Measurements from ENCODE around the gene CHST8. TPM values are rescaled to one million over a fixed set of nuclear protein-coding genes. Genes with fewer than 3 reads are reported as not detected.
A peak's percentile ranks its signal among the peaks of the same experiment; 100 is the strongest.

Gene CHST8
- total RNA-seq, 5 donors from 2014 or later (not counting 1 experiment from before 2014, with no cell fraction given) = not detected

DNA sequence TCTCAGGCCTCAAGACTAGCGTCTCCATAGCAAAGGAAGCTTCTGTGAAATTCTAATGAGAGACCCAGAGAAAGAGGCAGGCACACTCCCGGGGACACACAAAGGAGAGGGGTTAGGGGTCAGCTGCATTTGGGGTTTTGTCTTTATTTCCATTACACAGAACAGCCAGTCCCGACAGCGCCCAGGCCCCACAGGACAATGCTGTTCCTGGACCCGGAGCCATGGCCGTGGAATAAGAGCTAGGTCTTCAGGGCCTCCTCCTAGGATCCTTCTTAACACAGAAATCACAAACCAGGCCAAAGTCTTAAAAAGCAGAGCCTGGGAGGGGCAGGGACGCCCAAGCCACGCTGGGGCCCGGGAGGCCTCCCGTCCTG, 197.7 kb downstream of the CHST8 start:
- H3K4me3 ChIP-seq (ENCODE audit: control insufficient read depth in 1 of 2, extremely low read depth in 1 of 2, low read length in 1 of 2) = peak overlapping the region; percentile 47 to 79
- WGBS (ENCODE audit: insufficient coverage) = 35% methylated on average over 8 of the region's 10 CpGs

DNA sequence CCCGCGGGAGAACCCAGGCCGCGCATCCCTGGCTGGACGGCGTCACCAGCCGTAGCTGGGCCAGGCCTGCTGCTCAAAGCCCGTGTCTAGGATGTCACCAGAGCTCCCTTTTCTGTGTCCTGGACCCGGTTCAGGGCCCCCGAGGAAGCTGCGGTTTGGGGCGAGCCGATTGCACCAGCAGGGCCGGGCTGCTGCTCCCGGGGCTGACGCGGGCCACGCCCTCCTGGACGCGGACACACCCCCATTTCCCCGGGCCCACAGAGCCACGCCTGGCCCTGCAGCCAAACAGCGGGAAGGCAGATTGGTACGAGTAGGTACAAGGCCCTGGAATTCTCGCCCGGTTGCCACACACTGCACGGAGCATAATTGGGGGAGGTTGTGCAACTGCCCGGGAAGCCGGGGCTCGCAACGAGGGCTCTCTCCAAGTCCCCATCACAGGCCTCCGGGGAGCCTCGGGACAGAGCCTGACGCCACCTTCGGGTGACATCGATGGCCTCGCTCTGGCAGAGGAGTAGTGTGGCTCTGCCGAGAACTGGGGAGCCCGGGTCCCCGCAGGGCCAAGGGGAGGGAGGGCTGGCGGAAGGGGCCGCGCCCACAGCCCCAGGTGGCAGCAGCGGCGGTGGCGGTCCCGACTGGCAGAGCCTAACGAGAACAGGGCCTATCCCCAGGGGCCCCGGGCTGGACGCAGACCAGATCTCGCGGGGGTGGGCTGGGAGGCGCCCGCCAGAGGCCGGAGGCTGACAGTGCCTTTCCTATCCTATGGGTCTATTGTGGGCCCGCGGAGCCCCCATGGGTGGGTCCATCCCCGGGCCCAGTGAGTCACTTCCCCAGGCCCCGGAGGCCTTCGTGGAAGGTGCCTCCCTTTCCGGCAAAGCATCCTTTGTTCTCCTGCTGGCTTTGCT, 198.4 kb downstream of the CHST8 start:
- H3K9me3 Mint-ChIP-seq = no peaks in the 10 kb centered on the region
- CTCF ChIA-PET = interaction anchor here in 1 of 2 donors (1.0 kb wide), 1 partner anchor 25 kb away, joined by 3 read pairs; no protein-coding TSS in a partner anchor
- Histone ChIP-seq H3K36me3 (ENCODE audit: control insufficient read depth in 2 of 2, extremely low read depth in 1 of 2, insufficient read depth in 1 of 2, low read length in 1 of 2) (no peaks in the 10 kb centered on the region), H3K9me3 (no peaks in the 10 kb centered on the region), H3K27me3 (replicated peaks in 1 of 2; ENCODE audit: control insufficient read depth in 2 of 2, extremely low read depth in 1 of 2, insufficient read depth in 2 of 2, low read length in 1 of 2) (peaks cover 0 to 33% of the 10 kb centered on the region in 2 experiments), H3K4me3 (ENCODE audit: control insufficient read depth in 1 of 2, extremely low read depth in 1 of 2, low read length in 1 of 2) (peak overlapping the region; percentile 47 to 79), H3K27ac (ENCODE audit: low read length) (peak overlapping the region; percentile 28), H3K4me1 (ENCODE audit: control insufficient read depth in 1 of 2, extremely low read depth in 1 of 2, insufficient read depth in 2 of 2, low read length in 2 of 2) (peaks cover 0 to 22% of the 10 kb centered on the region in 2 experiments)
- H3K4me1 Mint-ChIP-seq = peaks cover 6 to 41% (median 11%) of the 10 kb centered on the region in 3 donors
- ATAC-seq (replicated peaks in 1 of 4) (peak; percentile 74 to 83 (median 80)), DNase-seq (peak in 34 of 35 experiments; percentile 12 to 66 (median 33))
- WGBS (ENCODE audit: insufficient coverage) = 4% methylated on average over 60 of the region's 61 CpGs
- H3K27ac Mint-ChIP-seq = peak overlapping the region; percentile 61 to 82
- no peaks in the 10 kb centered on the region for H3K36me3 Mint-ChIP-seq
- H3K27me3 Mint-ChIP-seq = peaks cover 3 to 4% of the 10 kb centered on the region in 2 donors
- POLR2A ChIA-PET = no interaction called here
- H3K4me3 Mint-ChIP-seq = peak overlapping the region; percentile 65 to 81 (median 78)

More for the DNA sequence above, 197.7 kb downstream of the CHST8 start:
- Histone ChIP-seq H3K4me1 (ENCODE audit: control insufficient read depth in 1 of 2, extremely low read depth in 1 of 2, insufficient read depth in 2 of 2, low read length in 2 of 2) (peaks cover 0 to 22% of the 10 kb centered on the region in 2 experiments), H3K27me3 (replicated peaks in 1 of 2; ENCODE audit: control insufficient read depth in 2 of 2, extremely low read depth in 1 of 2, insufficient read depth in 2 of 2, low read length in 1 of 2) (peaks cover 0 to 33% of the 10 kb centered on the region in 2 experiments), H3K36me3 (ENCODE audit: control insufficient read depth in 2 of 2, extremely low read depth in 1 of 2, insufficient read depth in 1 of 2, low read length in 1 of 2) (no peaks in the 10 kb centered on the region), H3K27ac (ENCODE audit: low read length) (peak overlapping the region; percentile 28), H3K9me3 (no peaks in the 10 kb centered on the region)
- CTCF ChIA-PET = interaction anchor here in 1 of 2 donors (1.0 kb wide), 1 partner anchor 25 kb away, joined by 3 read pairs; no protein-coding TSS in a partner anchor
- H3K4me1 Mint-ChIP-seq = peaks cover 6 to 41% (median 11%) of the 10 kb centered on the region in 3 donors
- H3K4me3 Mint-ChIP-seq = peak overlapping the region; percentile 62 to 78 (median 66)
- DNase-seq (no peak), ATAC-seq (replicated peaks in 1 of 4) (no peak)
- POLR2A ChIA-PET = no interaction called here
- peaks cover 3 to 4% of the 10 kb centered on the region in 2 donors for H3K27me3 Mint-ChIP-seq
- no peaks in the 10 kb centered on the region for H3K36me3 Mint-ChIP-seq
- H3K9me3 Mint-ChIP-seq = no peaks in the 10 kb centered on the region
- peak overlapping the region in 1 of 2 donors; percentile 74 for H3K27ac Mint-ChIP-seq

DNA sequence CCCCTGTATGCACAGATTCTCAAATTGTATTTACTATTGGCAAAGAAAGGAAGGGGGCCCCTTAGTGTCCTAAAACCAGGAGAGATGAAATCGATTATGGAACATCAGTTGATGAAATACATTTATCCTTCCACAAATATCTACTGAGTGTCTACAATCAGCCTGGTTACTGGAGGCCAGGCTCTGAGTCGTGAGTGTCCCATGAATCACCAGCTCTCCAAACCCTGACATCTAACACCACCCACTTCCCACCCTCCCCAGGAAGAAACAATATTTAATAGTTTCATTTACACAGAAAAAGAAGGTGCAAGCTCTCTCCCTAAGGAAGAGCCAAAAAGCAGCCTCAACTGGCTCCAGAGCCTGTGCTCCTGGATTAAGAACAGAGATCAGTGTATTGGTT, 200.1 kb downstream of the CHST8 start:
- Histone ChIP-seq H3K27ac (ENCODE audit: low read length) (no peak overlapping the region), H3K9me3 (no peaks in the 10 kb centered on the region), H3K4me1 (ENCODE audit: control insufficient read depth in 1 of 2, extremely low read depth in 1 of 2, insufficient read depth in 2 of 2, low read length in 2 of 2) (peaks cover 0 to 22% of the 10 kb centered on the region in 2 experiments), H3K27me3 (replicated peaks in 1 of 2; ENCODE audit: control insufficient read depth in 2 of 2, extremely low read depth in 1 of 2, insufficient read depth in 2 of 2, low read length in 1 of 2) (peaks cover 0 to 32% of the 10 kb centered on the region in 2 experiments), H3K4me3 (ENCODE audit: control insufficient read depth in 1 of 2, extremely low read depth in 1 of 2, low read length in 1 of 2) (no peak overlapping the region), H3K36me3 (ENCODE audit: control insufficient read depth in 2 of 2, extremely low read depth in 1 of 2, insufficient read depth in 1 of 2, low read length in 1 of 2) (no peaks in the 10 kb centered on the region)
- Mint-ChIP-seq H3K36me3 (no peaks in the 10 kb centered on the region), H3K4me3 (peak overlapping the region in 1 of 3 donors; percentile 78), H3K27ac (peak overlapping the region in 1 of 2 donors; percentile 63), H3K9me3 (no peaks in the 10 kb centered on the region), H3K27me3 (peaks cover 2 to 11% of the 10 kb centered on the region in 2 donors), H3K4me1 (peaks cover 6 to 40% (median 11%) of the 10 kb centered on the region in 3 donors)
- no peak for ATAC-seq (replicated peaks in 1 of 4)
- 40% methylated on average over 1 of the region's 2 CpGs for WGBS (ENCODE audit: insufficient coverage)
- ChIA-PET POLR2A (no interaction called here), CTCF (no interaction called here)
- no peak for DNase-seq

Other genes starting within 250 kb of the CHST8 start
- 10 to 100 TPM; 15.9 to 27.1 (median 25.1) TPM for gene CEBPG, start 248.2 kb upstream of the CHST8 start, total RNA-seq
- gene PEPD, start 100.2 kb upstream of the CHST8 start, total RNA-seq = 10 to 100 TPM; 23.5 to 38.8 (median 31.8) TPM
- gene KCTD15, start 174.9 kb downstream of the CHST8 start, total RNA-seq = 10 to 100 TPM in 1 of 5 donors, 1 to 10 TPM in 4; 3.2 to 11.1 (median 5.2) TPM